ENCODE data around the gene OR1E1.
"Not testable (repeated sequence)": the region's sequence is repeated elsewhere in the genome, so short reads cannot be mapped to it uniquely, and the experiment has no call there.

The OR1E1 gene

GRCh38 chr17:3398310-3398709, at the start of gene OR1E1:
Gene OR1E1, minus strand, starts transcription at chr17:3398410. Its CDS starts 0 bp downstream, at chr17:3398410.
- H3K4me3 ChIP-seq (ENCODE audit: low read depth, low read length): no peak within 1 kb of the TSS
- no peak for TF ChIP-seq CTCF (IDR thresholded peaks at IDR 0.05; ENCODE audit: low read depth, low read length)
- no peak for DNase-seq (ENCODE audit: low read depth, low spot score)
- in situ Hi-C loops (cut with HindIII; ENCODE audit: low sequenced_read_pairs): no loop called here

- no peak for TF ChIP-seq CTCF (IDR thresholded peaks at IDR 0.05; ENCODE audit: low read depth, low read length)
- H3K4me3 ChIP-seq (ENCODE audit: low read depth, low read length): no peak overlapping the region
- DNase-seq (ENCODE audit: low read depth, low spot score): no peak
- in situ Hi-C loops (cut with HindIII; ENCODE audit: low sequenced_read_pairs): no loop called here
These were observed 49.4 kb upstream of the OR1E1 start for GRCh38 chr17:3447625-3448024.

GRCh38 chr17:3440451-3440850, 42.2 kb upstream of the OR1E1 start:
- no peak overlapping the region for H3K4me3 ChIP-seq (ENCODE audit: low read depth, low read length)
- no peak for DNase-seq (ENCODE audit: low read depth, low spot score)
- in situ Hi-C loops (cut with HindIII; ENCODE audit: low sequenced_read_pairs): no loop called here
- TF ChIP-seq CTCF (IDR thresholded peaks at IDR 0.05; ENCODE audit: low read depth, low read length): no peak

GRCh38 chr17:3438368-3438767, 40.2 kb upstream of the OR1E1 start:
- no peak for TF ChIP-seq CTCF (IDR thresholded peaks at IDR 0.05; ENCODE audit: low read depth, low read length)
- no peak overlapping the region for H3K4me3 ChIP-seq (ENCODE audit: low read depth, low read length)
- no peak for DNase-seq (ENCODE audit: low read depth, low spot score)
- in situ Hi-C loops (cut with HindIII; ENCODE audit: low sequenced_read_pairs): no loop called here

- DNase-seq (ENCODE audit: low read depth, low spot score): no peak
- H3K4me3 ChIP-seq (ENCODE audit: low read depth, low read length): no peak within 1 kb of the TSS
- in situ Hi-C loops (cut with HindIII; ENCODE audit: low sequenced_read_pairs): no loop called here
- TF ChIP-seq CTCF (IDR thresholded peaks at IDR 0.05; ENCODE audit: low read depth, low read length): no peak
These were observed 35.5 kb upstream of the OR1E1 start, which contains the start of gene OR1E2 for GRCh38 chr17:3433741-3434140. Gene OR1E2, minus strand, starts transcription at chr17:3433841. Its CDS starts 0 bp downstream, at chr17:3433841.

- in situ Hi-C loops (cut with HindIII; ENCODE audit: low sequenced_read_pairs); H3K4me3 ChIP-seq (ENCODE audit: low read depth, low read length); DNase-seq (ENCODE audit: low read depth, low spot score): not testable (repeated sequence)
These were observed 35.0 kb upstream of the OR1E1 start for GRCh38 chr17:3433215-3433614.

GRCh38 chr17:3418222-3418621, 20.0 kb upstream of the OR1E1 start:
- no peak for TF ChIP-seq CTCF (IDR thresholded peaks at IDR 0.05; ENCODE audit: low read depth, low read length)
- in situ Hi-C loops (cut with HindIII; ENCODE audit: low sequenced_read_pairs): no loop called here
- no peak overlapping the region for H3K4me3 ChIP-seq (ENCODE audit: low read depth, low read length)
- DNase-seq (ENCODE audit: low read depth, low spot score): no peak

Measured in astrocyte of the spinal cord (primary cell).